H9 (cell line): ENCODE measurements around the gene VTA1. TPM values are rescaled to one million over a fixed set of nuclear protein-coding genes. Genes with fewer than 3 reads are reported as not detected.

Experiments
- DNase-seq: peaks from one replicate; pipeline ENCODE4 v3.0.0-alpha.2; 2017
- H2AFZ ChIP-seq: one replicate; pipeline ENCODE4 v1.6.1; 2013; ENCODE audit warnings: mild to moderate bottlenecking, low read length, control low read depth, moderate library complexity
- H2AK5ac ChIP-seq: 2 replicates; pipeline ENCODE4 v1.6.1; 2013; ENCODE audit warnings: low read length, control low read depth, mixed read lengths; ENCODE audit not compliant: insufficient read length
- H2BK120ac ChIP-seq: one replicate; pipeline ENCODE4 v1.6.1; 2013; ENCODE audit warnings: low read depth, mild to moderate bottlenecking, low read length, control low read depth, inconsistent platforms; ENCODE audit not compliant: poor library complexity, severe bottlenecking
- H2BK12ac ChIP-seq: 2 replicates; pipeline ENCODE4 v1.6.1; 2013; ENCODE audit warnings: low read length, control low read depth, mixed read lengths, low read depth; ENCODE audit not compliant: insufficient read length
- H2BK15ac ChIP-seq: 2 replicates; pipeline ENCODE4 v1.6.1; 2013; ENCODE audit warnings: low read depth, low read length, control low read depth
- H2BK20ac ChIP-seq: one replicate; pipeline ENCODE4 v1.6.1; 2013; ENCODE audit warnings: low read depth, mild to moderate bottlenecking, low read length, control low read depth, inconsistent platforms; ENCODE audit not compliant: poor library complexity, severe bottlenecking
- H2BK5ac ChIP-seq: 2 replicates; pipeline ENCODE4 v1.6.1; 2013; ENCODE audit warnings: low read length, control low read depth, mixed read lengths; ENCODE audit not compliant: insufficient read length
- H3K14ac ChIP-seq: 2 replicates; pipeline ENCODE4 v1.6.1; 2013; ENCODE audit warnings: low read length, control low read depth; ENCODE audit not compliant: insufficient read depth
- H3K18ac ChIP-seq: 2 replicates; pipeline ENCODE4 v1.6.1; 2013; ENCODE audit warnings: low read depth, mild to moderate bottlenecking, mixed read lengths, low read length, control low read depth; ENCODE audit not compliant: insufficient read length
- H3K23ac ChIP-seq: 2 replicates; pipeline ENCODE4 v1.6.1; 2013; ENCODE audit warnings: low read length, control low read depth, mixed read lengths, low read depth; ENCODE audit not compliant: insufficient read length
- H3K23me2 ChIP-seq: 2 replicates; pipeline ENCODE4 v1.6.1; 2013; ENCODE audit warnings: low read depth, mild to moderate bottlenecking, mixed read lengths, low read length, control low read depth; ENCODE audit not compliant: insufficient read length, poor library complexity, severe bottlenecking
- H3K27ac ChIP-seq: 2 replicates; pipeline ENCODE4 v1.5.1; 2013; ENCODE audit warnings: low read length, control low read depth, mixed read lengths, low read depth; ENCODE audit not compliant: insufficient read length
- H3K27me3 ChIP-seq: 2 replicates; pipeline ENCODE4 v1.6.1; 2013; ENCODE audit warnings: low read length, control low read depth, inconsistent platforms; ENCODE audit not compliant: insufficient read depth
- H3K4ac ChIP-seq: 2 replicates; pipeline ENCODE4 v1.6.1; 2013; ENCODE audit warnings: low read depth, mild to moderate bottlenecking, control low read depth, inconsistent platforms, low read length, moderate library complexity
- H3K4me1 ChIP-seq: 2 replicates; pipeline ENCODE4 v1.6.1; 2013; ENCODE audit warnings: low read length, control low read depth, inconsistent platforms; ENCODE audit not compliant: insufficient read depth
- H3K4me2 ChIP-seq: 2 replicates; pipeline ENCODE4 v1.6.1; 2013; ENCODE audit warnings: low read length, control low read depth, mixed read lengths; ENCODE audit not compliant: insufficient read length, insufficient read depth
- H3K56ac ChIP-seq: 2 replicates; pipeline ENCODE4 v1.6.1; 2013; ENCODE audit warnings: low read depth, mild to moderate bottlenecking, mixed read lengths, low read length, control low read depth; ENCODE audit not compliant: insufficient read length
- H3K79me1 ChIP-seq: 2 replicates; pipeline ENCODE4 v1.6.1; 2013; ENCODE audit warnings: low read depth, mild to moderate bottlenecking, moderate library complexity, low read length, control low read depth, inconsistent platforms; ENCODE audit not compliant: insufficient read depth, poor library complexity, severe bottlenecking
- H3K79me2 ChIP-seq: 2 replicates; pipeline ENCODE4 v1.6.1; 2013; ENCODE audit warnings: low read length, control low read depth, inconsistent platforms; ENCODE audit not compliant: insufficient read depth
- H3K9ac ChIP-seq: 2 replicates; pipeline ENCODE4 v1.6.1; 2013; ENCODE audit warnings: low read length, control low read depth, mixed read lengths; ENCODE audit not compliant: insufficient read length; ENCODE audit errors: extremely low read depth
- H3K9me3 ChIP-seq: one replicate; pipeline ENCODE4 v1.6.1; 2013; ENCODE audit warnings: low read depth, low read length, inconsistent platforms; ENCODE audit not compliant: control insufficient read depth
- H3T11ph ChIP-seq: one replicate; pipeline ENCODE4 v1.6.1; 2013; ENCODE audit warnings: mild to moderate bottlenecking, low read length, control low read depth, inconsistent platforms
- H4K20me1 ChIP-seq: one replicate; pipeline ENCODE4 v1.6.1; 2013; ENCODE audit not compliant: control insufficient read depth, insufficient read length, insufficient read depth
- H4K5ac ChIP-seq: 2 replicates; pipeline ENCODE4 v1.6.1; 2013; ENCODE audit warnings: low read depth, mild to moderate bottlenecking, mixed read lengths, low read length, control low read depth; ENCODE audit not compliant: insufficient read length
- H4K8ac ChIP-seq: replicated peaks from 2 replicates; pipeline ENCODE4 v1.6.1; 2013; ENCODE audit warnings: low read length, control low read depth, mixed read lengths, low read depth; ENCODE audit not compliant: insufficient read length
- H4K91ac ChIP-seq: 2 replicates; pipeline ENCODE4 v1.6.1; 2013; ENCODE audit warnings: low read depth, mild to moderate bottlenecking, moderate library complexity, mixed read lengths, low read length, control low read depth; ENCODE audit not compliant: insufficient read length
- H3K27ac Mint-ChIP-seq, 3 experiments: 2 replicates in 2 of 3; 3 replicates in 1 of 3; pipeline ENCODE4 v1.8.0; 2020 to 2021; ENCODE audit warnings: mixed read lengths in 3 of 3, mild to moderate bottlenecking in 1 of 3, moderate library complexity in 1 of 3
- H3K27me3 Mint-ChIP-seq: 2 replicates; pipeline ENCODE4 v1.8.0; 2021; ENCODE audit warnings: low read depth, mild to moderate bottlenecking, moderate library complexity, mixed read lengths
- H3K36me3 Mint-ChIP-seq, 3 experiments: 2 replicates in 2 of 3; 3 replicates in 1 of 3; pipeline ENCODE4 v1.8.0; 2020 to 2021; ENCODE audit warnings: low read depth in 3 of 3, mixed read lengths in 3 of 3; ENCODE audit not compliant: insufficient read depth in 1 of 3
- H3K4me1 Mint-ChIP-seq, 2 experiments: 2 replicates each; pipeline ENCODE4 v1.8.0; 2020; ENCODE audit warnings: mixed read lengths in 2 of 2
- H3K4me3 Mint-ChIP-seq, 2 experiments: 2 replicates in 1 of 2; 3 replicates in 1 of 2; pipeline ENCODE4 v1.8.0; 2020 to 2021; ENCODE audit warnings: mild to moderate bottlenecking in 2 of 2, mixed read lengths in 2 of 2, moderate library complexity in 1 of 2
- H3K9me3 Mint-ChIP-seq, 2 experiments: 2 replicates in 1 of 2; 3 replicates in 1 of 2; pipeline ENCODE4 v1.8.0; 2020; ENCODE audit warnings: mild to moderate bottlenecking in 2 of 2, mixed read lengths in 2 of 2, moderate library complexity in 1 of 2
- CTCF ChIP-seq: fragments of 200-600 bp; sonication (generic); conservative IDR thresholded peaks from 3 replicates; pipeline ENCODE4 v1.8.0; 2021; ENCODE audit warnings: antibody characterized with exemption, mild to moderate bottlenecking
- WGBS: extraction: QIAGEN DNeasy Blood & Tissue Kit; methylation state at CpG from one replicate; pipeline ENCODE4 v1.1.7; 2013; ENCODE audit warnings: missing lambda C conversion rate, low lambda C conversion rate, mixed read lengths; ENCODE audit not compliant: insufficient read length; ENCODE audit errors: extremely low coverage; 5-methylcytosine and 5-hydroxymethylcytosine counted together
- total RNA-seq: library from RNA; stranded (reverse); gene quantifications from 2 replicates; pipeline ENCODE4 v1.2.1, GENCODE V29; 2021

Gene VTA1
- total RNA-seq, 1 experiment from 2014 or later: 63.1 TPM

DNA sequence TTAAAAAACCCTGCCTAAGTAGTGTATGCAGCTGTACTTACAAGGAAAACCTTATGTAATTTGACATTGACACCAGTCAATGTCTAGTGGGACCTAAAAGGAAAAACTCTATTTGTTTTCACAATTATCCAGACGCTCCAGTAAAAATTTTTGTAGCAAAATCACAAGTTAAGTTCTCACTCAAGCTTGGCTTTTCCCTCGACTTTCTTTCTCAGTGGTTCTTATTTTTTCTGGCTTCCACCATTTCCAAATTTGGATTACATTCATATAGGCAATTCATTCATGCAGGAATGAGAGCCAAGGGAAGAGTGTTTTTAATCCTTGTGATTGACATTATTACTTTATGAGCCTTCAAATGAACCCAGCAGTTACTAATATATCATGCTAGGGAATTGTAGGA lies 88.7 kb downstream of the VTA1 start:
- no peak overlapping the region for H3K9ac ChIP-seq
- H3K56ac ChIP-seq: no peak overlapping the region
- no peaks in the 10 kb centered on the region for H3K79me2 ChIP-seq
- no peak overlapping the region for H2BK5ac ChIP-seq
- no peak overlapping the region for H2BK20ac ChIP-seq
- H3T11ph ChIP-seq: no peak overlapping the region
- H3K18ac ChIP-seq: no peak overlapping the region
- H2BK120ac ChIP-seq: no peak overlapping the region
- TF ChIP-seq CTCF: no peak
- H3K14ac ChIP-seq: no peak overlapping the region
- H3K9me3 ChIP-seq: no peaks in the 10 kb centered on the region
- WGBS: no CpG with 5 or more reads among the region's 2 CpGs
- H4K91ac ChIP-seq: no peak overlapping the region
- H3K4me2 ChIP-seq: no peak overlapping the region
- Mint-ChIP-seq H3K36me3 (no peaks in the 10 kb centered on the region), H3K27me3 (no peaks in the 10 kb centered on the region), H3K9me3 (no peaks in the 10 kb centered on the region), H3K4me1 (peaks cover 21 to 24% of the 10 kb centered on the region in 2 experiments), H3K4me3 (no peak overlapping the region), H3K27ac (no peak overlapping the region)
- H3K4ac ChIP-seq: no peak overlapping the region
- H3K4me1 ChIP-seq: no peaks in the 10 kb centered on the region; the same call in 1 of the 2 replicates
- H3K27me3 ChIP-seq: no peaks in the 10 kb centered on the region
- no peak overlapping the region for H2BK15ac ChIP-seq
- H4K20me1 ChIP-seq: no peaks in the 10 kb centered on the region
- no peak for DNase-seq
- H3K23me2 ChIP-seq: no peaks in the 10 kb centered on the region
- no peak overlapping the region for H2AK5ac ChIP-seq
- no peaks in the 10 kb centered on the region for H3K79me1 ChIP-seq
- H2AFZ ChIP-seq: no peak overlapping the region
- no peak overlapping the region for H3K23ac ChIP-seq
- no peak overlapping the region for H4K5ac ChIP-seq
- H4K8ac ChIP-seq: no peak overlapping the region
- no peak overlapping the region for H2BK12ac ChIP-seq
- H3K27ac ChIP-seq: no peak overlapping the region
